Testis (tissue), 3 donors: Measurements from ENCODE around the gene RIC1. TPM values are rescaled to one million over a fixed set of nuclear protein-coding genes. Genes with fewer than 3 reads are reported as not detected.

Experiments
- DNase-seq: peaks from one replicate; pipeline ENCODE4 v3.0.0-alpha.2; 2019
- H3K27ac ChIP-seq, 2 donors: fragments of 200-600 bp; sonication (generic); one replicate each; pipeline ENCODE4 v1.5.1; 2019
- H3K27me3 ChIP-seq: fragments of 200-600 bp; sonication (generic); one replicate; pipeline ENCODE4 v1.5.1; 2019
- H3K36me3 ChIP-seq: fragments of 200-600 bp; sonication (generic); one replicate; pipeline ENCODE4 v1.5.1; 2017; ENCODE audit warnings: low read depth; ENCODE audit errors: missing control alignments
- H3K4me1 ChIP-seq: fragments of 200-600 bp; sonication (generic); one replicate; pipeline ENCODE4 v1.5.1; 2019
- H3K4me3 ChIP-seq, 2 donors: fragments of 200-600 bp; sonication (generic); one replicate each; pipeline ENCODE4 v1.5.1; 2017 to 2019
- H3K9me3 ChIP-seq: fragments of 200-600 bp; sonication (generic); one replicate; pipeline ENCODE4 v1.5.1; 2017
- CTCF ChIP-seq, 3 experiments: fragments of 450-650 bp in 2 of 3; fragments of 200-600 bp in 1 of 3; sonication (generic) in 1 of 3; IDR thresholded peaks; one replicate each; pipeline ENCODE4 v1.5.1; 2016 to 2019; ENCODE audit warnings: antibody characterized with exemption in 3 of 3, mild to moderate bottlenecking in 2 of 3, moderate library complexity in 1 of 3
- POLR2A ChIP-seq: fragments of 450-650 bp; IDR thresholded peaks from one replicate; pipeline ENCODE4 v1.6.1; 2017; ENCODE audit warnings: antibody characterized with exemption, mild to moderate bottlenecking, moderate library complexity
- WGBS, 2 donors: methylation state at CpG; one replicate each; pipeline ENCODE4 v1.1.5; 2018; 5-methylcytosine and 5-hydroxymethylcytosine counted together
- intact Hi-C: fragments of 100-400 bp; cut with DNase I; formaldehyde crosslinking; loops from one replicate; pipeline ENCODE4 v1.15.1; 2023; ENCODE audit warnings: low total_unique reads
- polyA plus RNA-seq: library from polyadenylated mRNA; stranded (reverse); fragments of 350-450 nt; fragmentation: Illumina TruSeq; extraction: RNeasy Lipid Tissue Mini Kit (QIAGEN cat#74804); gene quantifications from one replicate; pipeline ENCODE4 v1.2.3, GENCODE V29; 2014; ENCODE audit warnings: low read depth, low replicate concordance; ENCODE audit not compliant: insufficient read depth
- total RNA-seq, 2 donors: library from RNA; depleted of rRNA; stranded (reverse); fragments of >200 nt; gene quantifications; one replicate each; pipeline ENCODE4 v1.2.3, GENCODE V29; 2016

The RIC1 gene
- total and polyA plus RNA-seq, 3 donors from 2014 or later, result 25.6 to 45.5 (median 44.0) TPM

GRCh38 chr9:5815461-5815860, 186.6 kb downstream of the RIC1 start:
- no peak for DNase-seq
- intact Hi-C loops, result no loop called here
- Histone ChIP-seq H3K4me3 (no peak overlapping the region), H3K9me3 (no peaks in the 10 kb centered on the region), H3K4me1 (no peaks in the 10 kb centered on the region), H3K27me3 (no peaks in the 10 kb centered on the region), H3K36me3 (no peaks in the 10 kb centered on the region), H3K27ac (no peak overlapping the region)
- 86 to 95% methylated on average over 1 of the region's 1 CpG for WGBS, 2 donors
- TF ChIP-seq POLR2A, result no peak

- H3K4me3 ChIP-seq, result no peak overlapping the region
- intact Hi-C loops, result no loop called here
- WGBS, 2 donors, result 90 to 91% methylated on average over 3 of the region's 3 CpGs
- no peaks in the 10 kb centered on the region for H3K4me1 ChIP-seq
- no peak overlapping the region for H3K27ac ChIP-seq
- no peaks in the 10 kb centered on the region for H3K27me3 ChIP-seq
- no peak for DNase-seq
- no peaks in the 10 kb centered on the region for H3K36me3 ChIP-seq
- no peak for TF ChIP-seq CTCF (IDR thresholded peaks at IDR 0.05)
- TF ChIP-seq POLR2A, result no peak
- H3K9me3 ChIP-seq, result no peaks in the 10 kb centered on the region
These were observed 189.0 kb downstream of the RIC1 start for GRCh38 chr9:5817862-5818261.

GRCh38 chr9:5818424-5819142, 189.7 kb downstream of the RIC1 start:
- TF ChIP-seq CTCF (IDR thresholded peaks at IDR 0.05), result no peak
- TF ChIP-seq POLR2A, result no peak
- Histone ChIP-seq H3K27ac (no peak overlapping the region), H3K4me3 (no peak overlapping the region), H3K4me1 (no peaks in the 10 kb centered on the region), H3K9me3 (no peaks in the 10 kb centered on the region), H3K36me3 (no peaks in the 10 kb centered on the region), H3K27me3 (no peaks in the 10 kb centered on the region)
- 78 to 89% methylated on average over 2 of the region's 2 CpGs for WGBS, 2 donors
- intact Hi-C loops, result no loop called here
- no peak for DNase-seq

GRCh38 chr9:5819174-5819573, 190.3 kb downstream of the RIC1 start:
- H3K27ac ChIP-seq, result no peak overlapping the region
- intact Hi-C loops, result no loop called here
- H3K4me1 ChIP-seq, result no peaks in the 10 kb centered on the region
- H3K4me3 ChIP-seq, result no peak overlapping the region
- 73 to 76% methylated on average over 6 of the region's 6 CpGs for WGBS, 2 donors
- no peaks in the 10 kb centered on the region for H3K27me3 ChIP-seq
- TF ChIP-seq CTCF (IDR thresholded peaks at IDR 0.05) (no peak), POLR2A (no peak)
- no peaks in the 10 kb centered on the region for H3K36me3 ChIP-seq
- no peak for DNase-seq
- no peaks in the 10 kb centered on the region for H3K9me3 ChIP-seq

- no peaks in the 10 kb centered on the region for H3K36me3 ChIP-seq
- no peaks in the 10 kb centered on the region for H3K9me3 ChIP-seq
- H3K4me3 ChIP-seq, result no peak overlapping the region
These were observed 191.5 kb downstream of the RIC1 start for GRCh38 chr9:5820425-5820824.

More at GRCh38 chr9:5820425-5820824, 191.5 kb downstream of the RIC1 start:
- 61 to 95% methylated on average over 1 of the region's 1 CpG for WGBS, 2 donors
- Histone ChIP-seq H3K4me1 (no peaks in the 10 kb centered on the region), H3K27ac (no peak overlapping the region), H3K27me3 (no peaks in the 10 kb centered on the region)
- no peak for DNase-seq
- no peak for TF ChIP-seq CTCF (IDR thresholded peaks at IDR 0.05)
- no peak for TF ChIP-seq POLR2A
- intact Hi-C loops, result no loop called here
